CD4-positive, alpha-beta T cell treated with Interleukin-6 for 4 hours (primary cell): ENCODE results near the gene PLEKHA5.
"Not testable (repeated sequence)": the region's sequence is repeated elsewhere in the genome, so short reads cannot be mapped to it uniquely, and the experiment has no call there.

Source experiments
- DNase-seq: peaks from one replicate; pipeline ENCODE4 v3.0.0-alpha.2; 2020; ENCODE audit warnings: mixed read lengths

The PLEKHA5 gene

GRCh38 chr12:19167708-19168107, 38.2 kb downstream of the PLEKHA5 start:
- no peak for DNase-seq

GRCh38 chr12:19168644-19169043, 39.1 kb downstream of the PLEKHA5 start:
- no peak for DNase-seq

DNA sequence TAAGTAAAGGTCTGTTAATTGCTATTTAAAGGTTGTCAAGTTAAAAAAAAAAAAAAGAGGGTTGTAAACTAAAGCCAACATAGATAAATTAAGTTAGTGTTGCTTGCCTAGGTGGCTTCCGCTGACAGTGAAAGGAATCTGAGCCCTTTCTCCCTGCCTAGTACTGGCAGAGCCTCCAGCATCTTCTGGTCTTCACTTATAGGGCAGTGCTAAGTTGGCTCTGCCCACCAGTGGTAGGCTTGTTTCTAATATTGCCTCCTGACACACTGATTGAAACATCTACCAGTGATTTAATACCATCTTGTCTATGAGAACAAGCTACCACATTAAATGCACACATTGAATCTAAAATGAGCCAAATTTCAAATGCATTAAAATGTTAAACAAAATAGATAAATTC, 39.7 kb downstream of the PLEKHA5 start:
- no peak for DNase-seq

GRCh38 chr12:19170286-19170685, 40.8 kb downstream of the PLEKHA5 start:
- DNase-seq = not testable (repeated sequence)

DNA sequence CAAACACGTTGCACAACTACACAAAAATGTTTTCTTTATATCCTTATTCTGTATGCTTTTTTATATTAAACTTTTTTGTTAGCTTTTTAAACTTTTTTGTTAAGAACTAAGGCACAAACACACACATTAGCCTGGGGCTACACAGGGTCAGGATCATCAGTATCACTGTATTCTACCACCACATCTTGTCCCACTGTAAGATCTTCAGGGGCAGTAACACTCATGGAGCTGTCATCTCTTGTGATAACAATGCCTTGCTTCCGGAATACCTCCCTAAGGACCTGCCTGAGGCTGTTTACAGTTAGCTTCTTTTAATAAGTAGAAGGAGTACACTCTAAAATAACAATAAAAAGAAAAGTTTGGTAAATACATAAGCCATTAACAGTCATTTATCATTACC, 42.2 kb downstream of the PLEKHA5 start:
- DNase-seq = no peak

DNA sequence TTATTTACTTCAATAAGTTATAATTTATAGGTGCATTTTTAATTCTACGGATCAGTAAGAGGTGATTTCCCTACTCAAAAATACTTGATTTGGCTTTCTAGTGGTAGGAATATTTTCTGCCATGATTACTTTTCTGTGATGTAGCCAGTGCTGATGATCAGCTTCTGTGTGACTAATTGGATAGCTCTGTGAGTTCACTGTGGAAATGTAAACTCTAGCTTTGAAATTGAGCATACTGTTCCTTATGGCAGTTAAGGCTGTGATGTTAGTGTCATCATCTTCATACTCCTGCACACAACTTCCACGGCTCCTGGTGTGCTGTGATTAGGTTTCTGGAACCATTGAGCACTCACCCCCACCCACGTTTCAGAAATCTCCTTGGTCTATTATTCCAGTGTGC, 48.2 kb downstream of the PLEKHA5 start:
- DNase-seq = no peak

GRCh38 chr12:19179986-19180385, 50.5 kb downstream of the PLEKHA5 start:
- no peak for DNase-seq

DNA sequence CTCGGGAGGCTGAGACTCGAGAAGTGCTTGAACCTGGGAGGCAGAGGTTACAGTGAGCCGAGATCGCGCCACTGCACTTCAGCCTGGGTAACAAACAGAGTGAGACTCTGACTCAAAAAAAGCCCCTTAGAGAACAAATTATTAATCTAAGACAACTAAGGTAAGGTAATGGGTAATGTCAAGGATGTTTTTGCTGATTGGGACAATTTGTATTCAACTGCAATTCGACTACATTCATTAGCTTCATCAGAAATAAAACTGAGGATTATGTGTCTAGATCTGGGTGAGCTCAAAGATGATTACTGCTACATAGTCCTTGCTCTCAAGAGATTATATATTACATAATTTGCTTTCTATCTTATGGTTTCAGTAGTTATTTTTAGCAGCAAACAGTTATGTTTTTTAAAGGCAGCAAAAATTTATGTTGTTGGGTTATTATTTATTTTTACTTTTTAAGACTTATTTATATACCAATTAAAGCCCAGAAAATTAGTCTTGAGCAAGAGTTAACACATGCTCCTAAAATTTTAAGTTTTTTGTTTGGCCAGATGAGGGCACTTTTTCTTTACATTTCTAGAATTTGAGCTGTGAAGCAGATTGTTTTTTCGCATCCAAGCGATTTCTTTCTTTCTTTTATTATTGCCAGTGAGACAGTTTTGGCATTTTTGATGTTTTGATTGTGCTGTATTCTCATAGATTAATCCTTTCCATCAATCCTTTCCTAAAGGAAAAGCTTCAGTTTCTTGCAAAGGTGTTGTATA, 52.3 kb downstream of the PLEKHA5 start:
- no peak for DNase-seq

GRCh38 chr12:19183121-19183838, 53.7 kb downstream of the PLEKHA5 start:
- DNase-seq = no peak

- no peak for DNase-seq
Measured at GRCh38 chr12:19185262-19185929, 55.9 kb downstream of the PLEKHA5 start.

DNA sequence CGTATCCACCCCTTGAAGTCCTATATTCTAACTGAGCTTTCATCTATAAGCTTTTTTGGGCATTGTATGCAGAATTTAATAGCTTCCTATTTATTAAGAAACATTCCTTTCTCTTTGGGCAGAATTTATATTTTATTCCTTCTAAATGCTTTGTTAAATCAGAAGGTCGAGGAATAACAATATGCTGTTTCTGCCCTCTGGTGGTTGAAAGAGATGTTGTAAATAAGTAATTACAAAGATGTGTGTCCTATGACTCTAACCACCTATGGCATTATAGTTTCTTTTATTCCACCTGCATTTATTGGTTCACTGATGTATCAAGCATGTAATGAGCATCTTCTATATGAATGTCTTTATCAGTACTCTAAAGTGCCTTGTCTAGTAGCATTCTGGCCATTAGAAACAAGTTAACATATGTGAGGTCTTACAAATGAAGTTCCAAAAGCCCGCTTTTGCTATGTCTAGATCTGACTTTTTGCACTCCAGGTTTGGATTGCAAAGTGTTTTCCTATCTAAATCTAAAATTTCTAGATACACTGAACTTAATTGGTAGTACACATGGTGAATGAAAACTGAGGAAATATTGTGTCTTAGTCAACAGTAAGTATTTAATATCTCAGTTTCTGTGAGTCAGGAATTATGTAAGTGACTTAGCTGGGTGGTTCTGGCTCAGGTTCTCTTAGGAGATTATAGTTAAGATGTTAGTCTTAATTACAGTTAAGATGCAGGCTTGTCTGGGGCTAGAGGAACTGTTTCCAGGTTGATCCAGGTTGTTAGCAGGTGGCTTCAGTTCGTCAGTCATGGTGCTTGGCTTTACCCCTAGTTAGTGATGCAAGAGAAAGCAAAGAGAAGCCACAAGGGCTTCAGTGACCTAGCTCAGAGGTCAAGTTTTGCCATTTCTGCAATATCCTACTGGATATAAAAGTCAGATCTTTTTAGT, 57.5 kb downstream of the PLEKHA5 start:
- no peak for DNase-seq

GRCh38 chr12:19189522-19189921, 60.0 kb downstream of the PLEKHA5 start:
- DNase-seq = no peak

DNA sequence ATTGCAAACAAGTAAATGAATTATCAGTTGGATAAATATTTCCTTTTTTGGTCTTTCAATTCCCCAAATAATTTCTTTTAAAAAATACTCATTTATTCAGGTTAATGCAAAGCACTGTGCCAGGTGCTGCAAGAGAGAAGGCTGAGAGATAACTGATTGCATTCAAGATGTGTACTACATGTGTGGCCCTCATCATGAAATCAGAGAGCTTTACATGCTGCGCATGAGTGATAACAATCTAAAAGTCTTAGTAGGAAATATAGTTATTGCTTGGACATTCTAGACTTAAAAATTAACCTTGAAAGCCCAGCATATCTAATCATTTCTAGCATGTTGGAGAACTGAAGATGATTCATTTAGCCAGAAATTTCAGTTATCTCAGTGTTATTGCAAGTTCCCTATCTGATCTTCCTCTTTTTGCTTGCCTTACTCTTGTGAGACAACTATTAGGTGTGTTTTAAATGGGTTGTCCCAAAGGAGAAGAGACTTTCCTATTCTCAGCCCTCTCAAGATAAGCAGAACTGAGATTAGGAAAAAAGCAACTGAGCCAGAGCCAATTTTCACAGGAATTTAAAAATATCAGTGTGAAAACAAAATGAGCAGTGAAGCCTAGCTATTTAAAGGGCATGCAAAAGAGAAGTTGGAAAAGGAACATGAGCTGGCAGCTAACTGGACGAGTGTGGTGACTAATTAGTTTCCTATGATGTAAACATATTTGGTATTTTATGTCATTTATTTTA, 60.9 kb downstream of the PLEKHA5 start:
- no peak for DNase-seq

DNA sequence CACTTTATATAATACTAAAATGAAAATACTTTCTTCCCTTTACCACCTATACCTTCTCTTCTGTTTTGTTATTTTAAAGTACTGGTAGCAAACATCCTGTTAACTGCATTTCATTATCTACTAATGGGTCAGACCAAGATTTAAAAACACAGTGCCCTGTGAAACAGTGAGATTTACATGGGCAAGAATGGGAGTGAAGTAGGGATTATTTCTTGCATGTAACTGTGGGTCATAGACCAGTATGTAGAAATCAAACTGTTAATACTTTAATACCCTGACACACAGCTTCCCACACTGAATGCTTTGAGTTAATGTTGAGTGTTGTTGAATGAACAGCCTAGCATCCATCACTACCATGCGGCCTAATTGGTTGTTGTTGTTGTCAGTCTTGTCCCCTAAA, 61.6 kb downstream of the PLEKHA5 start:
- DNase-seq = no peak

- no peak for DNase-seq
Measured at GRCh38 chr12:19191563-19191962, 62.0 kb downstream of the PLEKHA5 start.

GRCh38 chr12:19192710-19193109, 63.2 kb downstream of the PLEKHA5 start:
- DNase-seq = no peak

DNA sequence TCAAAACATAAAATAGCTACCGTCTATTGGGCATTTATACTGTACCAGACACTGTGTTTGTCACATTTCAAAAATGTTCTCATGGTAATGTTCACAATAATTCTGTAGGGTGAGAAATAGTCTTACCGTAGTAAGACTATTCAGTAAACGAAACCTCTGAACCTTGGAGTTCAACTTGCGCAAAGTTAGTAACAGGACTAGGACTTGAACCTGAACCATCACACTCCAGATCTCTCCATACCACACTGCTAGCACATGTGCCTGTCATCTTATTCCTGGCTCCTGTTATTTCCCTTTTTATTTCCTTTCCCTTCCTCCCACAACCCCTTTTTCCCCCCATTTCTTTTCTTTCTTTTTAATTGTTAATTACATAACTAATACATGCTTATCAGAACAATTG, 65.4 kb downstream of the PLEKHA5 start:
- DNase-seq = no peak

- DNase-seq = no peak
Measured at GRCh38 chr12:19196959-19197630, 67.6 kb downstream of the PLEKHA5 start.

- no peak for DNase-seq
Measured at GRCh38 chr12:19198272-19198671, 68.7 kb downstream of the PLEKHA5 start.

GRCh38 chr12:19199332-19199731, 69.8 kb downstream of the PLEKHA5 start:
- no peak for DNase-seq

- DNase-seq = no peak
Measured at GRCh38 chr12:19200261-19200660, 70.7 kb downstream of the PLEKHA5 start.
